ENCODE results near the gene OSBPL1A.

- TF ChIP-seq CTCF (IDR thresholded peaks at IDR 0.05): no peak
- TF ChIP-seq POLR2A (IDR thresholded peaks at IDR 0.05): no peak
- no peak for TF ChIP-seq POLR2AphosphoS5 (IDR thresholded peaks at IDR 0.05)
- no peak for TF ChIP-seq EP300 (IDR thresholded peaks at IDR 0.05; ENCODE audit: low read depth)
Measured at GRCh38 chr18:24170360-24170759, 227.3 kb downstream of the OSBPL1A start.

Measured in transverse colon (tissue), 4 donors.